Measurements from ENCODE around the gene MAML3.

DNA sequence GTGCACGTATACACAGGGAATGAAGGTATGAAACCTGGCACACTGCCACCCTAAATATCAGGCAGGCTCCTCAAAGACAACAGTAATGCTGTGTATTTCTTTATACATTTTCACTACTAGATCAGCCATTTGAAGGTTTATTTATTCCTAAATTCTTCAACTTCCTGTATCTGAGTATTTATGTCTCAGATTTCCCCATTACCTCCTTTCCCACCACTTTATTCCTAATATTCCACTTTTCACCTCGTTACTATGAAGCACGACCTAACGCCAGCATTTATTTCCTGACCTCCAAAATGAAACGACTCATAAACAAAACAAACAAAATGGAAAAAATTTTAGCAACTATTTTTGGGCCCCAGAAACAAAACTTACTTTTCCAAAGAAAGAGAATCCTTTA lies 69.6 kb downstream of the MAML3 start:
- TF ChIP-seq, protein P1, sequence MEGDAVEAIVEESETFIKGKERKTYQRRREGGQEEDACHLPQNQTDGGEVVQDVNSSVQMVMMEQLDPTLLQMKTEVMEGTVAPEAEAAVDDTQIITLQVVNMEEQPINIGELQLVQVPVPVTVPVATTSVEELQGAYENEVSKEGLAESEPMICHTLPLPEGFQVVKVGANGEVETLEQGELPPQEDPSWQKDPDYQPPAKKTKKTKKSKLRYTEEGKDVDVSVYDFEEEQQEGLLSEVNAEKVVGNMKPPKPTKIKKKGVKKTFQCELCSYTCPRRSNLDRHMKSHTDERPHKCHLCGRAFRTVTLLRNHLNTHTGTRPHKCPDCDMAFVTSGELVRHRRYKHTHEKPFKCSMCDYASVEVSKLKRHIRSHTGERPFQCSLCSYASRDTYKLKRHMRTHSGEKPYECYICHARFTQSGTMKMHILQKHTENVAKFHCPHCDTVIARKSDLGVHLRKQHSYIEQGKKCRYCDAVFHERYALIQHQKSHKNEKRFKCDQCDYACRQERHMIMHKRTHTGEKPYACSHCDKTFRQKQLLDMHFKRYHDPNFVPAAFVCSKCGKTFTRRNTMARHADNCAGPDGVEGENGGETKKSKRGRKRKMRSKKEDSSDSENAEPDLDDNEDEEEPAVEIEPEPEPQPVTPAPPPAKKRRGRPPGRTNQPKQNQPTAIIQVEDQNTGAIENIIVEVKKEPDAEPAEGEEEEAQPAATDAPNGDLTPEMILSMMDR (IDR thresholded peaks at IDR 0.05), result no peak
- TF ChIP-seq POLR2A (IDR thresholded peaks at IDR 0.05) (no peak), EP300 (IDR thresholded peaks at IDR 0.05) (no peak)
